Right lobe of liver (tissue), 4 donors: Measurements from ENCODE around the gene SCTR.

Experiments used
- POLR2A ChIP-seq: fragments of 450-650 bp; IDR thresholded peaks from one replicate; pipeline ENCODE4 v1.6.1; 2017; ENCODE audit warnings: antibody characterized with exemption, mild to moderate bottlenecking
- TF ChIP-seq, protein P1 (sequence below), 4 donors: fragments of 200-600 bp in 3 of 4; fragments of 450-650 bp in 1 of 4; IDR thresholded peaks; one replicate each; pipeline versions ENCODE4 v1.5.1 to v1.8.0; 2016 to 2022; ENCODE audit warnings: antibody characterized with exemption in 4 of 4, mild to moderate bottlenecking in 2 of 4
- donor health status: DM: no; HTN: no; CAD: no.
- donor health status: DM: no; HTN: no; CAD: no.
- donor health status: DM: no; HTN: yes; CAD: no.

DNA sequence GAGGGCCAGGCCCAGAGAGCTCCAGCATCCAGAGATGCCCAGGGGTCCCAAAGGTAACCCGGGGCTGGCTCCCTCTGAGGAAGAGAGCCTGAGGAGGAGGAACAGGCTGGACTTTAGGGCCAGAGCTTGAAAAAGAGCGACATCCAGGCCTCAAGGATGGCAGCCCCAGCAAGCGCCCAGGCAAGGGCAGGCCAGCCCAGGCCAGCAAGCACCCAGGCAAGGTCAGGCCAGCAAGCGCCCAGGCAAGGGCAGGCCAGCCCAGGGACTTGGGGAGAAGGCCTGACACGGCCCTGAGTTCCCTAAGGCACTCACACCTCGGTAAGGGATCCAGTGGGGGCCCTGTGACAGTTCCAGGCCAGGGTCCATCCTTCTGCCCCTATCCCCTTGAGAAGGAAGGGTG is 127.1 kb downstream of the SCTR start:
- TF ChIP-seq, protein P1, sequence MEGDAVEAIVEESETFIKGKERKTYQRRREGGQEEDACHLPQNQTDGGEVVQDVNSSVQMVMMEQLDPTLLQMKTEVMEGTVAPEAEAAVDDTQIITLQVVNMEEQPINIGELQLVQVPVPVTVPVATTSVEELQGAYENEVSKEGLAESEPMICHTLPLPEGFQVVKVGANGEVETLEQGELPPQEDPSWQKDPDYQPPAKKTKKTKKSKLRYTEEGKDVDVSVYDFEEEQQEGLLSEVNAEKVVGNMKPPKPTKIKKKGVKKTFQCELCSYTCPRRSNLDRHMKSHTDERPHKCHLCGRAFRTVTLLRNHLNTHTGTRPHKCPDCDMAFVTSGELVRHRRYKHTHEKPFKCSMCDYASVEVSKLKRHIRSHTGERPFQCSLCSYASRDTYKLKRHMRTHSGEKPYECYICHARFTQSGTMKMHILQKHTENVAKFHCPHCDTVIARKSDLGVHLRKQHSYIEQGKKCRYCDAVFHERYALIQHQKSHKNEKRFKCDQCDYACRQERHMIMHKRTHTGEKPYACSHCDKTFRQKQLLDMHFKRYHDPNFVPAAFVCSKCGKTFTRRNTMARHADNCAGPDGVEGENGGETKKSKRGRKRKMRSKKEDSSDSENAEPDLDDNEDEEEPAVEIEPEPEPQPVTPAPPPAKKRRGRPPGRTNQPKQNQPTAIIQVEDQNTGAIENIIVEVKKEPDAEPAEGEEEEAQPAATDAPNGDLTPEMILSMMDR (IDR thresholded peaks at IDR 0.05): no peak
- TF ChIP-seq POLR2A: no peak
